Omental fat pad (tissue), 4 donors: ENCODE results near the gene LCP2. TPM values are rescaled to one million over a fixed set of nuclear protein-coding genes. Genes with fewer than 3 reads are reported as not detected.
A peak's percentile ranks its signal among the peaks of the same experiment; 100 is the strongest.

Experiments used
- ATAC-seq: fragments of 150-250 bp; one replicate; pipeline ENCODE4 v1.9.1; 2016; ENCODE audit warnings: mild to moderate bottlenecking, moderate library complexity; ENCODE audit not compliant: low FRiP score
- DNase-seq: peaks from one replicate; pipeline ENCODE4 v3.0.0-alpha.2; 2019; ENCODE audit warnings: low spot score
- total RNA-seq, 4 donors: library from RNA; depleted of rRNA; stranded (reverse); fragments of >200 nt; gene quantifications; one replicate each; pipeline ENCODE4 v1.1.0, GENCODE V29; 2016
- TF ChIP-seq, protein P1 (sequence below), 3 donors: fragments of 450-650 bp; IDR thresholded peaks; one replicate each; pipeline ENCODE4 v1.5.1; 2016 to 2017; ENCODE audit warnings: antibody characterized with exemption in 3 of 3, mild to moderate bottlenecking in 3 of 3, moderate library complexity in 2 of 3

Gene LCP2
- total RNA-seq, 4 donors from 2014 or later: 33.5 to 81.2 (median 59.1) TPM

DNA sequence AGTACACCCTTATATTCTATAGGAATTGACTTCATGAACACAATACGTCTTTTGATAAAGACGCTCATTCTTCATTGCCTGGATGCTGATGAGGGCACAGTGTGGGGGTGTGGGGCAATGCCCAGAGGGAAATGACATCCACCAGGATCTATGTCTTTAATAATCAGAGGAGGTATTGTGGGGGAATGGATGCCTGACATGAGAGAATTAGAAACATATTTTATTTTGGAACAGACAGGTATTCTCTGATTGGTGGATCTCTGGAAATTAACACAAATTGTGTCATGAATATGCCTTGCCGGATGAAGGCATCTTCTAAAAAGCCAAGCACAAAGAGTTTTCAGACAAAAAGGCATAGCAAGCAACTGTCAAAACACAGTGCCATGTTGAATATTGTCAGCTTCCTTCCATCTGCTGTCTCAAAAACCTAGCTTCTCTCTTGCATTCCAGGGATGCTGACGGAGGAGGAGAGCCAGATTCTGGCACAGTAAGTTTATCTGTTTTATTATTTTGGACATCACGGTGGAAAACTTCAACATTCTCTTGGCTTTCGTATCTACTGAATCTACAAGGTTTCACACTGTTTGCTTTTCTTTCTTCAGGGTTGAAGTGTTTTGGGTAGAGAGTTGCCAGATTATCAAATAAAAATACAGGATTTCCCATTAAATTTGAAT is 68.7 kb downstream of the LCP2 start:
- ATAC-seq: no peak
- DNase-seq: no peak
- TF ChIP-seq, protein P1, sequence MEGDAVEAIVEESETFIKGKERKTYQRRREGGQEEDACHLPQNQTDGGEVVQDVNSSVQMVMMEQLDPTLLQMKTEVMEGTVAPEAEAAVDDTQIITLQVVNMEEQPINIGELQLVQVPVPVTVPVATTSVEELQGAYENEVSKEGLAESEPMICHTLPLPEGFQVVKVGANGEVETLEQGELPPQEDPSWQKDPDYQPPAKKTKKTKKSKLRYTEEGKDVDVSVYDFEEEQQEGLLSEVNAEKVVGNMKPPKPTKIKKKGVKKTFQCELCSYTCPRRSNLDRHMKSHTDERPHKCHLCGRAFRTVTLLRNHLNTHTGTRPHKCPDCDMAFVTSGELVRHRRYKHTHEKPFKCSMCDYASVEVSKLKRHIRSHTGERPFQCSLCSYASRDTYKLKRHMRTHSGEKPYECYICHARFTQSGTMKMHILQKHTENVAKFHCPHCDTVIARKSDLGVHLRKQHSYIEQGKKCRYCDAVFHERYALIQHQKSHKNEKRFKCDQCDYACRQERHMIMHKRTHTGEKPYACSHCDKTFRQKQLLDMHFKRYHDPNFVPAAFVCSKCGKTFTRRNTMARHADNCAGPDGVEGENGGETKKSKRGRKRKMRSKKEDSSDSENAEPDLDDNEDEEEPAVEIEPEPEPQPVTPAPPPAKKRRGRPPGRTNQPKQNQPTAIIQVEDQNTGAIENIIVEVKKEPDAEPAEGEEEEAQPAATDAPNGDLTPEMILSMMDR (IDR thresholded peaks at IDR 0.05): no peak

DNA sequence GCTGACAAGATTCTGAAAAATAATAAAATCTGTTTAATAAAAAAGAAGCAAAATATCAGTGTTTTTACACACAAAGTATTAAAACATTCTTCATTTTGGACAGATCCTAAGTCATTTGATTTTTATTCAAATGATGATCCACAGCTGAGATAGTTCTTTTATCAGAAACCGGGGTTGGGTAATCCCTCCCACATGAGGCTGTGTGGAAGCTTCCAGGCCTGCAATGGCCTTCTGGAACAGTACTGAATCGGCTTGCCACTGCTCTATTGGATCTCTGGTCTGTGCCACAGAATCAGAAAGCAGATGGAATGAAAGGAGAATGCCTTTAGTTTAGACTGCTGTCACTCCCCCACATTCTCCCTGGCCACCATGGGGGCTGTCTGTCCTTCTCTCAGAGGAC is 70.9 kb downstream of the LCP2 start:
- DNase-seq (no peak), ATAC-seq (no peak)
- TF ChIP-seq, protein P1 (IDR thresholded peaks at IDR 0.05): no peak

GRCh38 chr5:170226129-170226615 is 71.4 kb downstream of the LCP2 start:
- TF ChIP-seq, protein P1 (IDR thresholded peaks at IDR 0.05): no peak
- DNase-seq (no peak), ATAC-seq (no peak)

GRCh38 chr5:170225326-170226128 is 72.0 kb downstream of the LCP2 start:
- peak; percentile 91 for DNase-seq
- ATAC-seq: peak; percentile 59
- TF ChIP-seq, protein P1 (IDR thresholded peaks at IDR 0.05): no peak

- TF ChIP-seq, protein P1 (IDR thresholded peaks at IDR 0.05): no peak
- DNase-seq (no peak), ATAC-seq (no peak)
Observed at GRCh38 chr5:170223906-170224305, 73.7 kb downstream of the LCP2 start.

- ATAC-seq (no peak), DNase-seq (no peak)
- TF ChIP-seq, protein P1 (IDR thresholded peaks at IDR 0.05): no peak
Observed at GRCh38 chr5:170223360-170223759, 74.2 kb downstream of the LCP2 start.
